Activated B cell treated with CpG ODN at 0.5 μM for 24 hours (primary cell): ENCODE measurements around the gene PLD2. TPM values are rescaled to one million over a fixed set of nuclear protein-coding genes. Genes with fewer than 3 reads are reported as not detected.

Experiments
- ATAC-seq: fragments of 200-7000 bp; cut with Tn5 transposase; one replicate; pipeline ENCODE4 v1.10.0; 2021; ENCODE audit warnings: low read depth, mild to moderate bottlenecking, moderate library complexity
- CTCF ChIA-PET: fragments of 350-600 bp; sonication (Branson Sonifier 250); formaldehyde crosslinking; loops from one replicate; lab custom pipeline; 2021; ENCODE audit warnings: antibody characterized with exemption; lab: Charles Lee
- POLR2A ChIA-PET: fragments of 350-600 bp; sonication (Branson Sonifier 250); formaldehyde crosslinking; loops from one replicate; lab custom pipeline; 2021; ENCODE audit warnings: antibody characterized with exemption; lab: Charles Lee
- DNase-seq: peaks from one replicate; pipeline ENCODE4 v3.0.0; 2022
- H3K27ac Mint-ChIP-seq: one replicate; pipeline ENCODE4 v1.8.0; 2020; ENCODE audit warnings: mixed read lengths
- H3K27me3 Mint-ChIP-seq: one replicate; pipeline ENCODE4 v1.8.0; 2021; ENCODE audit warnings: mixed read lengths
- H3K36me3 Mint-ChIP-seq: one replicate; pipeline ENCODE4 v1.8.0; 2021; ENCODE audit warnings: low read depth, mixed read lengths
- H3K4me1 Mint-ChIP-seq: one replicate; pipeline ENCODE4 v1.8.0; 2021; ENCODE audit warnings: mixed read lengths
- H3K4me3 Mint-ChIP-seq: one replicate; pipeline ENCODE4 v1.8.0; 2020; ENCODE audit warnings: mild to moderate bottlenecking, mixed read lengths
- H3K9me3 Mint-ChIP-seq: one replicate; pipeline ENCODE4 v1.8.0; 2020; ENCODE audit warnings: mixed read lengths
- CTCF ChIP-seq: fragments of 200-600 bp; IDR thresholded peaks from one replicate; pipeline ENCODE4 v1.8.0; 2022; ENCODE audit warnings: antibody characterized with exemption, mild to moderate bottlenecking
- intact Hi-C: fragments of 100-400 bp; cut with micrococcal nuclease; formaldehyde crosslinking; loops from one replicate; pipeline ENCODE4 v1.15.1; 2024
- total RNA-seq: library from RNA; stranded (reverse); gene quantifications from 2 replicates; pipeline ENCODE4 v1.2.3, GENCODE V29; 2022

Gene PLD2
- total RNA-seq, 1 donor from 2014 or later, result 54.3 TPM

DNA sequence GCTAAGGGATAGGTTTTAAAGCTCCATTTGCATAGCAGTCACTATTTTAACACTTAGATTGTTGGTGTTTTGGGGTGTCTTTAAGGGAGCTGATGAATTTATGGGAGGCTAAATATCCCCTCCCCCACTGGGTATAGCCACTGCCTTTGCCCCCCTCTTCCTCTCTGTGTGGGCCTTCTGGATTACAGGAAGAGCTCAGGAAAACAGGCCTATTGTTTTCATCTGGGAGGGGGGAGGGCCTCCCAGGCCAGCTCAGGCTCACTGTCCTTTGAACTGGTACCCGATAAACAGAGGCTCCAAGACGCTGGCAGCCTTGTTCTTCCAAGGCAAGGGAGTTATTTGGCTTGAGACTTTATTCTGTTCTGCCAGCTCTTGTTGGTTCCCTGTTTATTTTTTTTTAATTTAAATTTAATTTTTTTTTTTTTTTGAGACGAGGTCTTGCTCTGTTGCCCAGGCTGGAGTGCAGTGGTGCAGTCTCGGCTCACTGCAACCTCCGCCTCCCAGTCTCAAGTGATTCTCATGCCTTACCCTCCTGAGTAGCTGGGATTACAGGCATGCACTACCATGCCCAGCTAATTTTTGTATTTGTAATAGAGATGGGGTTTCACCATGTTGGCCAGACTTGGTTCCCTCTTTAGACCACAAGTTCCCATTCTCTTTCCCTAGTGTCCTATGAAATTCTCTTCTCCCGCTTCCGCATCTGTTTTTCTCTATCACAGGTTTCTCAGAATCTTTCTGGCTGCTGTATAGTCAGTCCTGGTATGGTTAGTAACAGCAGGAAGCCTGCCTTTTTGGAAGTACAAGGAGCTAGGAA, 51.3 kb downstream of the PLD2 start:
- no peak overlapping the region for H3K4me3 Mint-ChIP-seq
- DNase-seq (no peak), ATAC-seq (no peak)
- ChIA-PET POLR2A (no interaction called here), CTCF (no interaction called here)
- no peak for TF ChIP-seq CTCF
- H3K9me3 Mint-ChIP-seq, result no peaks in the 10 kb centered on the region
- intact Hi-C loops, result no loop called here
- H3K27ac Mint-ChIP-seq, result no peak overlapping the region
- no peaks in the 10 kb centered on the region for H3K27me3 Mint-ChIP-seq
- H3K4me1 Mint-ChIP-seq, result peaks cover 1% of the 10 kb centered on the region
- peaks cover 40% of the 10 kb centered on the region for H3K36me3 Mint-ChIP-seq

DNA sequence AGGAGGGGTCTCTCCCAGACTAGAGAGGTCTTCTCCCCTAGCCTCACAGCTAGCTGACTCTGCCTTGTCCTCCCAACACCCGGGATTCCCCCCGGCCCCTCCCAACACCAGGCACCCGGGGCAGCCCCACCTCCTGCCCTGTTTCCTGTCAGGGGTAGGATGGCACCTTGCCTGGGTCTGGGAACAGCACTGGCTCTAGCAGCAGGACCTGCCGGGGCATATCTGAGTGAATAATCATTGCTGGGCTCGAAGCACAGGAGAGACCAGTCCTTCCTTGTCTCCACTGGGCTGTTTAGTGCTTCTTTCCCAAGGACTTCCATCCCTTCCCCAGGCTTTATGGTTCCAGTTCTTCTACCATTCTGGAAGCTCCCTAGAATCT, 51.9 kb downstream of the PLD2 start:
- Mint-ChIP-seq H3K36me3 (peaks cover 41% of the 10 kb centered on the region), H3K27ac (no peak overlapping the region), H3K9me3 (no peaks in the 10 kb centered on the region), H3K27me3 (no peaks in the 10 kb centered on the region), H3K4me1 (peaks cover 1% of the 10 kb centered on the region), H3K4me3 (no peak overlapping the region)
- ChIA-PET CTCF (no interaction called here), POLR2A (no interaction called here)
- DNase-seq (no peak), ATAC-seq (no peak)
- intact Hi-C loops, result no loop called here
- TF ChIP-seq CTCF, result no peak

DNA sequence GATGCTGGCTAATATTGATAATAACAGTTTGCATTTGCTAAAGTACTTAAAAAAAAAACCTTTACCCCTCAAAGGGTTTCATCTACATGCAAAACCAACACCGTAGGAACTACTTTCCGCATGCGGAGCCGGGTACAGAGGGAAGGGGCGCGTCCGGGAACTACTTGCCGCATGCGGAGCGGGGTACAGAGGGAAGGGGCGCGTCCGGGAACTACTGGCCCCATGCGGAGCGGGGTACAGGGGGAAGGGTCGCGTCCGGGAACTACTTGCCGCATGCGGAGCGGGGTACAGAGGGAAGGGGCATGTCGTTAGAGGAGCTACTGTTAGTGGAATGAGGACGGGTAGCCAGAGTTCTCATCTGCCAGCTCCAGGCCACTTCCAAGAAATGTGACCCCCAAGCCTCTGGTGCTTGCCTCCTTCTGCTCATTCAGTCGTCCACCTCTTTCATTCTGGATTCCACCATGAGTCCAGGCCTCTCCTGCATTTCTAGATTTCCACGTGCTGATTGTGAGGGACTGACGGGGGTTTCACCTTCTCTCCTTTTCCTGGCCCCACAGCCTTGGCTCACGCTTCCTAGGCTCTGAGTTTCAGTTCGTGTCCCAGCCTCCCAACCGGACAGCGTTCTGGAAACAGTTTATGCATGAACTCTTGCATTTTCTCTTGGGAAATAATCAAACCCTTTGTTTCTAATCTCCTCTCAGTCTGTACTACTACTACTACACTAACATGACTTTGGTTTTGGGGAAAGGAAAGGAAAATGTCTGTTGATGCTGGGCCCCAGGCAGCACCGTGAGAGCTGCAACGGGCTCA, 53.1 kb downstream of the PLD2 start:
- intact Hi-C loops, result no loop called here
- peaks cover 33% of the 10 kb centered on the region for H3K36me3 Mint-ChIP-seq
- H3K4me3 Mint-ChIP-seq, result no peak overlapping the region
- peaks cover 1% of the 10 kb centered on the region for H3K4me1 Mint-ChIP-seq
- ATAC-seq (no peak), DNase-seq (no peak)
- TF ChIP-seq CTCF, result no peak
- POLR2A ChIA-PET, result no interaction called here
- no peaks in the 10 kb centered on the region for H3K9me3 Mint-ChIP-seq
- no peak overlapping the region for H3K27ac Mint-ChIP-seq
- H3K27me3 Mint-ChIP-seq, result no peaks in the 10 kb centered on the region
- CTCF ChIA-PET, result no interaction called here

DNA sequence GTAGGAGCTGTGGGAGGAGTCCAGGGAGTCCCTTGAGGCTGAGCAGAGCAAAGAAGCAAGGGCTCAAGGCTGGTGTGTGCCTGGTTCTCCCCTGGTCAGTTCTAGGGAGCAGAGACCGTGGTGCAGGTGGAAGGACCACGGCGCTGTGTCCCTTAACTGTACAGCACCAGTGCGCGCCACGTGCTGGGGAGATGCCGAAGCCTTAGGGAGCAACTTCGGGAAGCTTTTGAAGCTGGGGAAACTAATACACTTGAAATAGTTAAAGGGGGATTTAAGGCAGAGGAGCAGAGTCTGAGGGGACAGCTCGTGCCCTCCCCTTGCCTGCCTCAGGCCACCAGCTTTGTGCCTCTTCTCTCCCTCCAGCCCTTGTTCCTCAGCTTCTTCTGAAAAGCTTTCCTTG, 53.7 kb downstream of the PLD2 start:
- ATAC-seq, result no peak
- Mint-ChIP-seq H3K27me3 (no peaks in the 10 kb centered on the region), H3K36me3 (peaks cover 33% of the 10 kb centered on the region), H3K27ac (no peak overlapping the region), H3K4me1 (peaks cover 1% of the 10 kb centered on the region), H3K4me3 (no peak overlapping the region), H3K9me3 (no peaks in the 10 kb centered on the region)
- ChIA-PET POLR2A (no interaction called here), CTCF (no interaction called here)
- intact Hi-C loops, result no loop called here
- DNase-seq, result no peak
- no peak for TF ChIP-seq CTCF

GRCh38 chr17:4861052-4861451, 54.1 kb downstream of the PLD2 start:
- H3K4me3 Mint-ChIP-seq, result no peak overlapping the region
- H3K4me1 Mint-ChIP-seq, result peaks cover 1% of the 10 kb centered on the region
- H3K27me3 Mint-ChIP-seq, result no peaks in the 10 kb centered on the region
- ChIA-PET CTCF (interaction anchor here (0.8 kb wide), 1 partner anchor 28 kb away, joined by 3 read pairs; the partner anchor contains the start of gene MINK1), POLR2A (no interaction called here)
- ATAC-seq (no peak), DNase-seq (no peak)
- intact Hi-C loops, result no loop called here
- TF ChIP-seq CTCF, result no peak
- H3K9me3 Mint-ChIP-seq, result no peaks in the 10 kb centered on the region
- peaks cover 32% of the 10 kb centered on the region for H3K36me3 Mint-ChIP-seq
- H3K27ac Mint-ChIP-seq, result no peak overlapping the region
